ENCODE results near the gene L3MBTL1. TPM values are rescaled to one million over a fixed set of nuclear protein-coding genes. Genes with fewer than 3 reads are reported as not detected.

The L3MBTL1 gene
- total RNA-seq, 1 experiment from 2014 or later, result 21.6 TPM

DNA sequence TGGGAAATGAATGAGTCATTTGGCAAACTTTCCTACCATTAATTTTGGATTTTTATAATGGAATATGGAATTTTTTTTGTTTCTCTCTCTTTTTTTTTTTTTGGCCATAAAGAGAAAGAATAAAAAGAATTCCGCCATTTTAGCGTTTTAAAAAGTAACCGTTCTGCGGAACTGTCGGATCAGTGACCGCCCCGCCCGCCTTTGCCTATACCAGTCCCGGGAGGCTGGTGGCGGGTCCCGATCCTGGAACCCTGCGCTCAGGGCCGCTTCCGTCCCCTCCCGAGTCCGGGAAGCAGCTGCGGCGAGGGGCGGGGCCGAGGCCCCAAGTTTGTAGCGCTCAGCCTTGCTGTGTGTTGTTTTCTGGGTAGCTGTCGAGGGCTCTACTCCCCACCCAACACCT, 609 bp downstream of the L3MBTL1 start (continued):
- TF ChIP-seq TCF7L2 (IDR thresholded peaks at IDR 0.05; ENCODE audit: borderline replicate concordance, extremely low read depth, insufficient read depth, insufficient read length), result no peak

DNA sequence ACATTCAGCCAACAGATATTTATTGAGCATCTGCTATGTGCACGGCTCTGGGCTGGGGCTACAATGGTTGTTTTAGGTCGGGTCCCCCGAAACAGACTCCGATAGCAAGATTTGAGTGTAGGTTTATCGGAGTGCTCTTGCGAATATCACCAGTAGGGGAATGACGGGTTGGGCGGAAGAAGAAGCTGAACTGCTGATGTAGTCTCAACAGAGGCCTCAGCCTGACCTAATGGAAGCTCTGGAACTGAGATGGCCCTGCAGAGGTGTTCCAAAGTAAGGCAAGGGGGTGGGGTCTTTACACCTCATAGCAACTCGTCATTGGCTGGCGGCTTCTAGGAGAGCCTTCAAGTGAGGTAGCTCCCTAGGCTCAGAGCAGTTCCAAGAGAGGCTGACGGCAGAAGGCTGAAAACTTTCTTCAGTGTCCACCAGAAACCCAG, 1.1 kb downstream of the L3MBTL1 start:
- BruUV-seq (replicated peaks), result no TSS peak
- H3K9ac ChIP-seq (ENCODE audit: low read length), result peak overlapping the region; percentile 68; the same call in 1 of the 2 replicates
- H3K27ac ChIP-seq (ENCODE audit: low read depth, low read length), result peak overlapping the region; percentile 64
- H3K4me3 ChIP-seq (replicated peaks in 1 of 2; ENCODE audit: low read depth in 1 of 2, low read length in 2 of 2), result peak overlapping the region; percentile 57 to 79
- no peaks in the 10 kb centered on the region for H3K36me3 ChIP-seq (ENCODE audit: control insufficient read depth in 1 of 2, insufficient read depth in 2 of 2, low read length in 2 of 2)
- H3K9me3 ChIP-seq (ENCODE audit: control insufficient read depth in 1 of 2, insufficient read depth in 1 of 2, low read depth in 1 of 2, low read length in 2 of 2), result no peaks in the 10 kb centered on the region
- H3K4me2 ChIP-seq (ENCODE audit: low read length), result peak overlapping the region; percentile 91
- intact Hi-C loops (cut with micrococcal nuclease), result no loop called here
- peaks cover 12 to 23% of the 10 kb centered on the region in 2 experiments; a peak in 3 of 4 replicates for H3K4me1 ChIP-seq (ENCODE audit: control insufficient read depth in 1 of 2, insufficient read depth in 2 of 2, low read length in 2 of 2)
- POLR2A ChIA-PET, result interaction anchor here (1.1 kb wide), 1 partner anchor 52 kb away, joined by 6 read pairs; the partner anchor contains the start of gene SRSF6
- no peaks in the 10 kb centered on the region for H3K27me3 ChIP-seq (ENCODE audit: insufficient read depth, low read length)
- no peaks in the 10 kb centered on the region for H4K20me1 ChIP-seq (ENCODE audit: insufficient read depth)
- ATAC-seq, result peak; percentile 31
- DNase-seq (ENCODE audit: low read depth, low spot score), result no peak
- RAD21 ChIA-PET (ENCODE audit: low non-redundant PET in 1 of 2, low total read pairs in 2 of 2, uncharacterized antibody in 2 of 2, unreplicated experiment in 2 of 2), result interaction anchor here in 1 of 2 experiments (0.6 kb wide), 1 partner anchor 198 kb away, joined by 4 read pairs; no protein-coding TSS in a partner anchor
- H2AFZ ChIP-seq (ENCODE audit: low read depth, low read length, poor library complexity, severe bottlenecking), result no peak overlapping the region
- TF ChIP-seq, protein P1, sequence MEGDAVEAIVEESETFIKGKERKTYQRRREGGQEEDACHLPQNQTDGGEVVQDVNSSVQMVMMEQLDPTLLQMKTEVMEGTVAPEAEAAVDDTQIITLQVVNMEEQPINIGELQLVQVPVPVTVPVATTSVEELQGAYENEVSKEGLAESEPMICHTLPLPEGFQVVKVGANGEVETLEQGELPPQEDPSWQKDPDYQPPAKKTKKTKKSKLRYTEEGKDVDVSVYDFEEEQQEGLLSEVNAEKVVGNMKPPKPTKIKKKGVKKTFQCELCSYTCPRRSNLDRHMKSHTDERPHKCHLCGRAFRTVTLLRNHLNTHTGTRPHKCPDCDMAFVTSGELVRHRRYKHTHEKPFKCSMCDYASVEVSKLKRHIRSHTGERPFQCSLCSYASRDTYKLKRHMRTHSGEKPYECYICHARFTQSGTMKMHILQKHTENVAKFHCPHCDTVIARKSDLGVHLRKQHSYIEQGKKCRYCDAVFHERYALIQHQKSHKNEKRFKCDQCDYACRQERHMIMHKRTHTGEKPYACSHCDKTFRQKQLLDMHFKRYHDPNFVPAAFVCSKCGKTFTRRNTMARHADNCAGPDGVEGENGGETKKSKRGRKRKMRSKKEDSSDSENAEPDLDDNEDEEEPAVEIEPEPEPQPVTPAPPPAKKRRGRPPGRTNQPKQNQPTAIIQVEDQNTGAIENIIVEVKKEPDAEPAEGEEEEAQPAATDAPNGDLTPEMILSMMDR (IDR thresholded peaks at IDR 0.05 in 2 of 3, conservative IDR thresholded peaks at IDR 0.05 in 1 of 3; ENCODE audit: borderline replicate concordance in 1 of 3, insufficient read depth in 1 of 3, low read depth in 2 of 3, low read length in 2 of 3), result peak in 2 of 3 experiments; percentile 15 to 28; a peak in 2 of 6 replicates
- TF ChIP-seq RAD21 (IDR thresholded peaks at IDR 0.05; ENCODE audit: low read depth), result no peak
- no peaks in the 10 kb centered on the region for H3K79me2 ChIP-seq (ENCODE audit: insufficient read depth, low read length)
- no peaks in the 10 kb centered on the region for H3K9me2 ChIP-seq (ENCODE audit: insufficient read depth)
- CTCF ChIA-PET, result interaction anchor here (0.8 to 1.4 kb wide), 2 partner anchors 21 to 60 kb away, joined by 3 read pairs; no protein-coding TSS in a partner anchor

DNA sequence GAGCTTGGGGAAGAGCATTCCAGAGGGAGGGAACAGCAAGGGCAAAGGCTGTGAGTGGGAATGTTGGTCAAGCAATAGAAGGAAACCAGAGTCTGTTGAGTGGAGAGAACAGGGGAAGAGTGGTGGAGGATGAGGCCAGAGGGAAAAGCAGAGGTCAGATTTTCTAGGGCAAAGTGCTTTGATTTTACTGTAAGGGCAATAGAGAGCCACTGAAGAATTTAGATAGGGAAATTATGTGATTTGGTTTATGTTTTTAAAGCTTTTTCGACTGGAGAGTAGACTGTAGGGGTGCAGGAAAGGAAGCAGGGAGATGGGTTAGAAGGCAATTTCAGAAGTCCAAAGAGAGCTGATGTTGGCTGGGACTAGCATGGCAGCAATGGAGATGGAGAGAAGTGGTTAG, 4.4 kb downstream of the L3MBTL1 start:
- intact Hi-C loops (cut with micrococcal nuclease), result no loop called here
- Histone ChIP-seq H4K20me1 (ENCODE audit: insufficient read depth) (no peaks in the 10 kb centered on the region), H3K4me2 (ENCODE audit: low read length) (no peak overlapping the region), H3K9ac (ENCODE audit: low read length) (no peak overlapping the region), H2AFZ (ENCODE audit: low read depth, low read length, poor library complexity, severe bottlenecking) (no peak overlapping the region), H3K27me3 (ENCODE audit: insufficient read depth, low read length) (no peaks in the 10 kb centered on the region), H3K4me3 (replicated peaks in 1 of 2; ENCODE audit: low read depth in 1 of 2, low read length in 2 of 2) (no peak overlapping the region), H3K4me1 (ENCODE audit: control insufficient read depth in 1 of 2, insufficient read depth in 2 of 2, low read length in 2 of 2) (peaks cover 12 to 22% of the 10 kb centered on the region in 2 experiments; a peak in 3 of 4 replicates), H3K9me2 (ENCODE audit: insufficient read depth) (no peaks in the 10 kb centered on the region), H3K9me3 (ENCODE audit: control insufficient read depth in 1 of 2, insufficient read depth in 1 of 2, low read depth in 1 of 2, low read length in 2 of 2) (no peaks in the 10 kb centered on the region), H3K27ac (ENCODE audit: low read depth, low read length) (no peak overlapping the region), H3K36me3 (ENCODE audit: control insufficient read depth in 1 of 2, insufficient read depth in 2 of 2, low read length in 2 of 2) (no peaks in the 10 kb centered on the region), H3K79me2 (ENCODE audit: insufficient read depth, low read length) (no peaks in the 10 kb centered on the region)
- ATAC-seq, result no peak
- ChIA-PET POLR2A (no interaction called here), CTCF (no interaction called here), RAD21 (ENCODE audit: low non-redundant PET in 1 of 2, low total read pairs in 2 of 2, uncharacterized antibody in 2 of 2, unreplicated experiment in 2 of 2) (interaction anchor here in 1 of 2 experiments (0.7 kb wide), 1 partner anchor 71 kb away, joined by 3 read pairs; no protein-coding TSS in a partner anchor)
- no TSS peak for BruUV-seq (replicated peaks)
- no peak for DNase-seq (ENCODE audit: low read depth, low spot score)
- TF ChIP-seq EGR1 (IDR thresholded peaks at IDR 0.05; ENCODE audit: low read depth) (no peak), SIN3A (IDR thresholded peaks at IDR 0.05; ENCODE audit: low read depth) (no peak), RAD21 (IDR thresholded peaks at IDR 0.05; ENCODE audit: low read depth) (no peak), YY1 (IDR thresholded peaks at IDR 0.05; ENCODE audit: extremely low read depth, insufficient replicate concordance, low read depth, low read length) (no peak), ZBTB33 (IDR thresholded peaks at IDR 0.05; ENCODE audit: extremely low read depth, insufficient replicate concordance, low read length) (no peak), TCF7L2 (IDR thresholded peaks at IDR 0.05; ENCODE audit: borderline replicate concordance, extremely low read depth, insufficient read depth, insufficient read length) (no peak), EZH2phosphoT487 (IDR thresholded peaks at IDR 0.05; ENCODE audit: borderline replicate concordance) (no peak), POLR2AphosphoS5 (IDR thresholded peaks at IDR 0.05; ENCODE audit: low read depth, low read length) (no peak), ELF1 (IDR thresholded peaks at IDR 0.05; ENCODE audit: borderline replicate concordance, low read depth) (no peak), FOSL1 (IDR thresholded peaks at IDR 0.05; ENCODE audit: low read depth) (no peak)
- TF ChIP-seq, protein P2, sequence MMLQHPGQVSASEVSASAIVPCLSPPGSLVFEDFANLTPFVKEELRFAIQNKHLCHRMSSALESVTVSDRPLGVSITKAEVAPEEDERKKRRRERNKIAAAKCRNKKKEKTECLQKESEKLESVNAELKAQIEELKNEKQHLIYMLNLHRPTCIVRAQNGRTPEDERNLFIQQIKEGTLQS (IDR thresholded peaks at IDR 0.05), result no peak

Data from HCT116 (cell line).